ENCODE data around the gene ABCD1.

GRCh38 chrX:153780678-153781427 lies 56.2 kb downstream of the ABCD1 start, which contains the start of gene SRPK3:
- TF ChIP-seq POLR2A (IDR thresholded peaks at IDR 0.05) (no peak), CTCF (IDR thresholded peaks at IDR 0.05) (no peak)
